K562 (cell line): ENCODE measurements around the gene BAIAP2. TPM values are rescaled to one million over a fixed set of nuclear protein-coding genes. Genes with fewer than 3 reads are reported as not detected.
A peak's percentile ranks its signal among the peaks of the same experiment; 100 is the strongest.

Source experiments
- ATAC-seq: fragments of 200-7000 bp; cut with Tn5 transposase; 3 replicates; pipeline ENCODE4 v1.9.1; 2020; ENCODE audit warnings: moderate library complexity
- BruUV-seq: library from RNA; stranded (reverse); fragments of 400-500 nt; replicated peaks from 2 replicates; lab custom pipeline; 2021; lab: Mats Ljungman, UMichigan
- CTCF ChIA-PET: fragments of 300-600 bp; formaldehyde crosslinking; extraction: SDS; loops from one replicate; lab custom pipeline; 2021; ENCODE audit warnings: low intra/inter-chr PET ratio; lab: Yijun Ruan, JAX
- POLR2A ChIA-PET: fragments of 300-600, 350-650 bp; sonication (Branson Sonifier 250); formaldehyde crosslinking; extraction: SDS; loops from one replicate; lab custom pipeline; 2021; ENCODE audit warnings: antibody characterized with exemption, inconsistent platforms; lab: Yijun Ruan, JAX
- DNase-seq, 4 experiments: peaks; one replicate each; pipeline versions ENCODE4 v3.0.0 to v3.0.0-alpha.2; 2011 to 2018; ENCODE audit warnings: low spot score in 3 of 4, mixed read lengths in 3 of 4; ENCODE audit errors: extremely low read depth in 1 of 4
- FAIRE-seq: peaks from 2 replicates; lab custom pipeline; 2011; peaks lifted over from hg19 to GRCh38; lab: Jason Lieb, UNC
- H2AFZ ChIP-seq: 2 replicates; pipeline ENCODE4 v1.6.0; 2011; ENCODE audit warnings: low read depth, low read length, control low read depth, inconsistent platforms
- H3K27ac ChIP-seq: fragments of 200-600 bp; 3 replicates; pipeline ENCODE4 v1.8.0; 2011; ENCODE audit warnings: low read depth, mild to moderate bottlenecking, control low read depth, inconsistent platforms, low read length, moderate library complexity, mixed read lengths; ENCODE audit errors: extremely low read depth
- H3K27me3 ChIP-seq, 2 experiments: fragments of 300-600 bp in 1 of 2; 2 replicates in 1 of 2; 3 replicates in 1 of 2; pipeline versions ENCODE4 v1.6.0 to v1.8.0; 2011; ENCODE audit warnings: inconsistent platforms in 2 of 2, low read length in 2 of 2, mild to moderate bottlenecking in 1 of 2, mixed read lengths in 1 of 2, moderate library complexity in 1 of 2; ENCODE audit not compliant: control insufficient read depth in 2 of 2, insufficient read depth in 2 of 2
- H3K36me3 ChIP-seq: fragments of 300-600 bp; 3 replicates; pipeline ENCODE4 v1.8.0; 2011; ENCODE audit warnings: mild to moderate bottlenecking, low read length, inconsistent platforms; ENCODE audit not compliant: control insufficient read depth, insufficient read depth
- H3K4me1 ChIP-seq, 2 experiments: fragments of 200-600 bp in 1 of 2; replicated peaks in 1 of 2; 2 replicates in 1 of 2; 3 replicates in 1 of 2; pipeline versions ENCODE4 v1.5.1 to v1.8.0; 2011; ENCODE audit warnings: inconsistent platforms in 2 of 2, low read length in 2 of 2, mild to moderate bottlenecking in 1 of 2, mixed read lengths in 1 of 2, moderate library complexity in 1 of 2; ENCODE audit not compliant: control insufficient read depth in 2 of 2, insufficient read depth in 2 of 2
- H3K4me2 ChIP-seq: 2 replicates; pipeline ENCODE4 v1.6.1; 2011; ENCODE audit warnings: low read length, control low read depth, inconsistent platforms, mixed read lengths; ENCODE audit not compliant: insufficient read depth
- H3K4me3 ChIP-seq: fragments of 200-600 bp; sonication (generic), shearing (Covaris generic); 2 replicates; pipeline ENCODE4 v1.5.1; 2016; ENCODE audit warnings: control low read depth, inconsistent platforms
- H3K79me2 ChIP-seq: fragments of 200-600 bp; 3 replicates; pipeline ENCODE4 v1.8.0; 2011; ENCODE audit warnings: low read length, inconsistent platforms; ENCODE audit not compliant: control insufficient read depth, insufficient read depth
- H3K9ac ChIP-seq, 2 experiments: 2 replicates each; pipeline versions ENCODE4 v1.6.0 to v1.6.1; 2011; ENCODE audit warnings: low read depth in 2 of 2, low read length in 2 of 2, control low read depth in 1 of 2, inconsistent platforms in 1 of 2, mild to moderate bottlenecking in 1 of 2, mixed read lengths in 1 of 2; ENCODE audit not compliant: insufficient read depth in 1 of 2
- H3K9me1 ChIP-seq: one replicate; pipeline ENCODE4 v1.6.0; 2011; ENCODE audit warnings: inconsistent platforms, mild to moderate bottlenecking, low read length, moderate library complexity; ENCODE audit not compliant: control insufficient read depth, insufficient read depth
- H3K9me3 ChIP-seq: replicated peaks from 2 replicates; pipeline ENCODE4 v1.5.1; 2011; ENCODE audit warnings: low read depth, low read length, inconsistent platforms; ENCODE audit not compliant: control insufficient read depth, insufficient read depth
- H4K20me1 ChIP-seq: replicated peaks from 2 replicates; pipeline ENCODE4 v1.6.1; 2011; ENCODE audit warnings: low read length, inconsistent platforms, mixed read lengths; ENCODE audit not compliant: control insufficient read depth, insufficient read depth
- FOXJ2 ChIP-seq: fragments of 200-800 bp; sonication (Bioruptor generic); IDR thresholded peaks from 2 replicates; pipeline ENCODE4 v1.6.1; 2016; ENCODE audit warnings: missing genetic modification characterization, missing compliant biosample characterization
- IFI16 ChIP-seq: fragments of 250-450 bp; sonication (Bioruptor Pico); IDR thresholded peaks from 2 replicates; pipeline ENCODE4 v2.1.2; 2022; ENCODE audit warnings: mild to moderate bottlenecking, inconsistent platforms
- KDM4B ChIP-seq, 2 experiments: fragments of 450-650 bp in 1 of 2; sonication (generic) in 1 of 2; IDR thresholded peaks; 2 replicates each; pipeline ENCODE4 v1.6.1; 2016 to 2017; ENCODE audit warnings: borderline replicate concordance in 2 of 2, antibody characterized with exemption in 1 of 2, low read depth in 1 of 2, mild to moderate bottlenecking in 1 of 2
- KLF6 ChIP-seq: fragments of 250-450 bp; sonication (Bioruptor Pico); IDR thresholded peaks from 2 replicates; pipeline ENCODE4 v1.4.0; 2020; ENCODE audit warnings: mild to moderate bottlenecking, moderate library complexity, borderline replicate concordance
- MAFK ChIP-seq: IDR thresholded peaks from 2 replicates; pipeline ENCODE4 v1.6.1; 2011; ENCODE audit warnings: low read length, improper control_type of control experiment
- SIX5 ChIP-seq, 2 experiments: IDR thresholded peaks; 2 replicates each; pipeline ENCODE4 v1.6.1; 2011; ENCODE audit warnings: low read length in 2 of 2, borderline replicate concordance in 1 of 2, low read depth in 1 of 2, mild to moderate bottlenecking in 1 of 2, moderate library complexity in 1 of 2; ENCODE audit not compliant: insufficient read depth in 1 of 2
- ZBED1 ChIP-seq: IDR thresholded peaks from 2 replicates; pipeline ENCODE4 v1.6.1; 2014
- ZBTB49 ChIP-seq: sonication (generic); formaldehyde crosslinking; IDR thresholded peaks from 2 replicates; pipeline ENCODE4 v1.8.0; 2022; ENCODE audit warnings: missing genetic modification reagents, mild to moderate bottlenecking, borderline replicate concordance
- ZNF146 ChIP-seq: IDR thresholded peaks from one replicate; pipeline ENCODE4 v1.6.1; 2018; ENCODE audit warnings: missing compliant biosample characterization; ENCODE audit not compliant: unreplicated experiment
- ZNF695 ChIP-seq: fragments of 450-650 bp; formaldehyde crosslinking; IDR thresholded peaks from 2 replicates; pipeline ENCODE4 v1.4.0; 2020; ENCODE audit warnings: mild to moderate bottlenecking, moderate library complexity
- WGBS: fragments of 100-300 bp; shearing (Covaris generic); methylation state at CpG from one replicate; pipeline ENCODE4 v1.1.6; 2016; ENCODE audit warnings: low coverage, mixed read lengths; ENCODE audit not compliant: insufficient coverage; ENCODE audit errors: missing lambda C conversion rate; 5-methylcytosine and 5-hydroxymethylcytosine counted together
- in situ Hi-C: fragments of 300-500 bp; cut with MboI; formaldehyde crosslinking; loops from 4 replicates; pipeline ENCODE4 v1.15.0; 2018; ENCODE audit warnings: inconsistent platforms, mixed read lengths
- intact Hi-C: fragments of 100-400 bp; cut with micrococcal nuclease; formaldehyde crosslinking; loops from 2 replicates; pipeline ENCODE4 v1.14.2; 2022
- polyA plus RNA-seq, 8 experiments: library from polyadenylated mRNA; depleted of rRNA in 4 of 8; stranded (reverse) in 5 of 8; unstranded in 3 of 8; fragments of >200 nt; fragmentation: Nextera tagmentation in 2 of 8; fragmentation: Illumina TruSeq in 1 of 8; extraction: Ambion mirVana in 2 of 8; extraction: Trizol in 1 of 8; gene quantifications; 2 replicates each; pipeline versions ENCODE4 v1.2.1 to v1.2.3, GENCODE V29; 2011 to 2014; ENCODE audit warnings: inconsistent platforms in 1 of 8, missing spikeins in 1 of 8
- total RNA-seq, 7 experiments: library from RNA; depleted of rRNA in 6 of 7; stranded (reverse); fragments of >200 nt in 6 of 7; fragmentation: Illumina TruSeq in 2 of 7; extraction: Trizol in 2 of 7; gene quantifications; 2 replicates each; pipeline versions ENCODE4 v1.2.1 to v1.2.3, GENCODE V29; 2011 to 2021; ENCODE audit warnings: low replicate concordance in 1 of 7

Gene BAIAP2
- total and polyA plus RNA-seq, 9 of the 15 experiments (the other 6 are each of a cell fraction or from before 2014, with no cell fraction given): 2.3 to 51.6 (median 18.4) TPM

DNA sequence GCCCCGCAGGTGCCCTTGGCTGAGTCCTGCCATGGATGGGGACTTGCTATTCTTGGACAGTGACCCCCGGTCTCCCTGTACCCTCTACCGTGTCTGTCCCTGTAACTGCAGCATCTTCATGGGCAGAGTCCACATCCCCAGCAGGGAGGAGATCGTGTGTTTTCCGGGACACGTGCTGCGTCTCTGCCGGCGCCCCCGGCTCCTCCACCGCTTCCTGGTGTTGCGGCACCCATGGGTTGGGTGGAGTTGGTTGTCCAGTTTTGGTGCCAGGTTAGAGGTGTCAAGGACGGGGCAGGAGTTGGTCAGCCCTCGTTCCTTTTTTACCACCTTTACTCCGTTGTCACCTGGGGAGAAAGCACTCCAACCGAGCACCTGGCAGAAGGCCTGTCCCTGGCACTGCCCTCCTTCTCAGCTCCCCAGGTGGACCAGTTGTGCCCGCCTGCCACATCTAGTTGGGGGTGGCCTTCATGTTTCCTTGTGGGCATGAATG lies 20.0 kb downstream of the BAIAP2 start (continued):
- TF ChIP-seq ZBTB49 (no peak), ZNF146 (CRISPR knock-in tag) (no peak)

- in situ Hi-C loops: no loop called here
- peaks cover 43% of the 10 kb centered on the region; the same call in 2 of the 3 replicates for H3K36me3 ChIP-seq
- H3K9ac ChIP-seq: 0 out of 4 replicates have a peak overlapping the region, but pooled peaks of 1 of the 2 experiments have one; percentile 28
- no peak overlapping the region for H3K27ac ChIP-seq
- H3K9me3 ChIP-seq: no peaks in the 10 kb centered on the region
- DNase-seq (no peak), FAIRE-seq (no peak)
- no peak overlapping the region for H2AFZ ChIP-seq
- ChIA-PET POLR2A (interaction anchor here (1.8 kb wide), 1 partner anchor 8 kb away, joined by 6 read pairs; no protein-coding TSS in a partner anchor), CTCF (no interaction called here)
- no peak overlapping the region for H3K4me2 ChIP-seq
- peaks cover 12% of the 10 kb centered on the region for H4K20me1 ChIP-seq
- peaks cover 17 to 69% of the 10 kb centered on the region in 2 experiments for H3K4me1 ChIP-seq
- BruUV-seq: no TSS peak
- TF ChIP-seq FOXJ2 (tag) (no peak), KDM4B (IDR thresholded peaks at IDR 0.05; ENCODE audit: borderline replicate concordance in 2 of 2, low read depth in 1 of 2) (no peak), ZNF695 (CRISPR knock-in tag) (no peak), ZBED1 (no peak), IFI16 (no peak), KLF6 (CRISPR knock-in tag) (no peak), MAFK (no peak), SIX5 (IDR thresholded peaks at IDR 0.05; ENCODE audit: borderline replicate concordance in 1 of 2, insufficient read depth in 1 of 2, low read depth in 1 of 2, low read length in 2 of 2) (no peak)
- TF ChIP-seq, all 486 proteins: peak for 0
- Histone ChIP-seq H3K9me1 (peaks cover 7% of the 10 kb centered on the region), H3K27me3 (no peaks in the 10 kb centered on the region), H3K79me2 (peaks cover 7% of the 10 kb centered on the region; the same call in 2 of the 3 replicates), H3K4me3 (no peak overlapping the region)
- 92% methylated on average over 12 of the region's 19 CpGs for WGBS
- intact Hi-C loops: loop anchor here (2.0 kb wide), 2 partner anchors 22 to 34 kb away; partner anchors contain the start of gene BAIAP2
- ATAC-seq: no peak
These were observed 21.4 kb downstream of the BAIAP2 start for GRCh38 chr17:81056312-81056711.
